Stimulated activated naive CD8-positive, alpha-beta T cell treated with anti-CD3 and anti-CD28 coated beads, Interleukin-15, amount 100 ng/mL, for 72 hours (primary cell): ENCODE data around the gene VENTX.

Experiments
- ATAC-seq: fragments of 150-1000 bp; cut with Tn5 transposase; 2 replicates; pipeline ENCODE4 v1.10.0; 2021; ENCODE audit warnings: mild to moderate bottlenecking, moderate library complexity
- DNase-seq, 2 donors: peaks; one replicate each; pipeline ENCODE4 v3.0.0; 2021 to 2022
- H3K27ac Mint-ChIP-seq, 2 donors: one replicate each; pipeline ENCODE4 v1.8.0; 2022; ENCODE audit warnings: mild to moderate bottlenecking in 2 of 2, mixed read lengths in 2 of 2, moderate library complexity in 2 of 2
- H3K27me3 Mint-ChIP-seq: one replicate; pipeline ENCODE4 v1.8.0; 2022; ENCODE audit warnings: mixed read lengths
- H3K4me1 Mint-ChIP-seq: one replicate; pipeline ENCODE4 v1.8.0; 2022; ENCODE audit warnings: mild to moderate bottlenecking, mixed read lengths
- H3K4me3 Mint-ChIP-seq, 2 donors: one replicate each; pipeline ENCODE4 v1.8.0; 2022; ENCODE audit warnings: mild to moderate bottlenecking in 2 of 2, mixed read lengths in 2 of 2, moderate library complexity in 1 of 2
- H3K9me3 Mint-ChIP-seq, 2 donors: one replicate each; pipeline ENCODE4 v1.8.0; 2022; ENCODE audit warnings: mixed read lengths in 2 of 2

VENTX gene

GRCh38 chr10:133275684-133276092 lies 38.0 kb downstream of the VENTX start:
- Mint-ChIP-seq H3K27me3 (no peaks in the 10 kb centered on the region), H3K4me3 (peak overlapping the region; percentile 88 to 90), H3K27ac (peak overlapping the region; percentile 89 to 92), H3K9me3 (no peaks in the 10 kb centered on the region), H3K4me1 (peaks cover 46% of the 10 kb centered on the region)
- DNase-seq, result peak; percentile 68 to 74
- peak; percentile 67 for ATAC-seq

GRCh38 chr10:133276100-133276434 lies 38.4 kb downstream of the VENTX start:
- H3K4me1 Mint-ChIP-seq, result peaks cover 46% of the 10 kb centered on the region
- no peaks in the 10 kb centered on the region for H3K27me3 Mint-ChIP-seq
- H3K9me3 Mint-ChIP-seq, result no peaks in the 10 kb centered on the region
- ATAC-seq, result no peak
- DNase-seq, result no peak
- H3K4me3 Mint-ChIP-seq, result peak overlapping the region; percentile 88 to 90
- peak overlapping the region in 1 of 2 donors; percentile 92 for H3K27ac Mint-ChIP-seq

GRCh38 chr10:133276435-133277201 lies 39.0 kb downstream of the VENTX start, which contains the start of gene ADAM8:
Gene ADAM8, minus strand, starts transcription at chr10:133276868. Its CDS starts 51 bp downstream, at chr10:133276817.
- Mint-ChIP-seq H3K27me3 (no peaks in the 10 kb centered on the region), H3K4me1 (peaks cover 46% of the 10 kb centered on the region), H3K27ac (peak within 1 kb of the TSS; percentile 12 to 92), H3K4me3 (peak within 1 kb of the TSS; percentile 88 to 90), H3K9me3 (no peaks in the 10 kb centered on the region)
- DNase-seq (peak; percentile 61 to 63), ATAC-seq (peak; percentile 36)

- peak overlapping the region; percentile 16 to 68 for H3K4me3 Mint-ChIP-seq
- H3K27ac Mint-ChIP-seq, result peak overlapping the region in 1 of 2 donors; percentile 12
- H3K27me3 Mint-ChIP-seq, result no peaks in the 10 kb centered on the region
- no peak for DNase-seq
- H3K9me3 Mint-ChIP-seq, result no peaks in the 10 kb centered on the region
- ATAC-seq, result no peak
- H3K4me1 Mint-ChIP-seq, result peaks cover 46% of the 10 kb centered on the region
Measured at GRCh38 chr10:133277277-133277992, 39.8 kb downstream of the VENTX start.

- peak overlapping the region in 1 of 2 donors; percentile 59 for H3K27ac Mint-ChIP-seq
- no peaks in the 10 kb centered on the region for H3K27me3 Mint-ChIP-seq
- peaks cover 46% of the 10 kb centered on the region for H3K4me1 Mint-ChIP-seq
- DNase-seq, result no peak
- no peaks in the 10 kb centered on the region for H3K9me3 Mint-ChIP-seq
- peak overlapping the region; percentile 68 to 86 for H3K4me3 Mint-ChIP-seq
- no peak for ATAC-seq
Measured at GRCh38 chr10:133277993-133278576, 40.4 kb downstream of the VENTX start.

GRCh38 chr10:133278577-133279265 lies 41.1 kb downstream of the VENTX start:
- DNase-seq (peak in 1 of 2 donors; percentile 68), ATAC-seq (peak; percentile 36)
- H3K9me3 Mint-ChIP-seq, result no peaks in the 10 kb centered on the region
- peaks cover 46% of the 10 kb centered on the region for H3K4me1 Mint-ChIP-seq
- no peaks in the 10 kb centered on the region for H3K27me3 Mint-ChIP-seq
- peak overlapping the region; percentile 68 to 86 for H3K4me3 Mint-ChIP-seq
- H3K27ac Mint-ChIP-seq, result no peak overlapping the region

- Mint-ChIP-seq H3K27ac (no peak overlapping the region), H3K9me3 (no peaks in the 10 kb centered on the region), H3K4me1 (peaks cover 44% of the 10 kb centered on the region), H3K4me3 (no peak overlapping the region), H3K27me3 (no peaks in the 10 kb centered on the region)
- ATAC-seq (no peak), DNase-seq (no peak)
Measured at GRCh38 chr10:133279326-133280226, 41.9 kb downstream of the VENTX start.

GRCh38 chr10:133280391-133281059 lies 42.9 kb downstream of the VENTX start:
- Mint-ChIP-seq H3K9me3 (no peaks in the 10 kb centered on the region), H3K27me3 (no peaks in the 10 kb centered on the region), H3K27ac (no peak overlapping the region), H3K4me1 (peaks cover 35% of the 10 kb centered on the region), H3K4me3 (no peak overlapping the region)
- DNase-seq (no peak), ATAC-seq (no peak)

- Mint-ChIP-seq H3K9me3 (no peaks in the 10 kb centered on the region), H3K4me1 (peaks cover 29% of the 10 kb centered on the region), H3K27me3 (no peaks in the 10 kb centered on the region), H3K27ac (no peak overlapping the region), H3K4me3 (no peak overlapping the region)
- DNase-seq (no peak), ATAC-seq (no peak)
Measured at GRCh38 chr10:133281084-133281483, 43.4 kb downstream of the VENTX start.

- Mint-ChIP-seq H3K4me1 (peaks cover 28% of the 10 kb centered on the region), H3K4me3 (no peak overlapping the region), H3K27me3 (no peaks in the 10 kb centered on the region), H3K27ac (peak overlapping the region in 1 of 2 donors; percentile 46), H3K9me3 (no peaks in the 10 kb centered on the region)
- ATAC-seq (no peak), DNase-seq (no peak)
Measured at GRCh38 chr10:133281628-133282372, 44.1 kb downstream of the VENTX start.

- no peak for DNase-seq
- Mint-ChIP-seq H3K27me3 (no peaks in the 10 kb centered on the region), H3K4me1 (peaks cover 22% of the 10 kb centered on the region), H3K9me3 (no peaks in the 10 kb centered on the region), H3K4me3 (no peak overlapping the region), H3K27ac (no peak overlapping the region)
- ATAC-seq, result no peak
Measured at GRCh38 chr10:133282846-133283390, 45.3 kb downstream of the VENTX start.

- H3K27ac Mint-ChIP-seq, result peak overlapping the region in 1 of 2 donors; percentile 44
- no peaks in the 10 kb centered on the region for H3K27me3 Mint-ChIP-seq
- H3K4me3 Mint-ChIP-seq, result no peak overlapping the region
- DNase-seq (no peak), ATAC-seq (no peak)
- no peaks in the 10 kb centered on the region for H3K9me3 Mint-ChIP-seq
- peaks cover 11% of the 10 kb centered on the region for H3K4me1 Mint-ChIP-seq
Measured at GRCh38 chr10:133283931-133284330, 46.3 kb downstream of the VENTX start.

GRCh38 chr10:133285217-133285616 lies 47.6 kb downstream of the VENTX start:
- DNase-seq, result no peak
- Mint-ChIP-seq H3K27ac (no peak overlapping the region), H3K4me3 (no peak overlapping the region), H3K9me3 (no peaks in the 10 kb centered on the region), H3K27me3 (no peaks in the 10 kb centered on the region), H3K4me1 (no peaks in the 10 kb centered on the region)
- no peak for ATAC-seq
